Mucosa of descending colon (tissue), 3 donors: Measurements from ENCODE around the gene HEATR3. TPM values are rescaled to one million over a fixed set of nuclear protein-coding genes. Genes with fewer than 3 reads are reported as not detected.

Source experiments
- ATAC-seq: fragments of 200-7000 bp; cut with Tn5 transposase; one replicate; pipeline ENCODE4 v1.9.1; 2020; ENCODE audit warnings: mild to moderate bottlenecking, moderate library complexity
- DNase-seq, 3 donors: peaks; one replicate each; pipeline ENCODE4 v3.0.0-alpha.2; 2020
- H3K36me3 ChIP-seq: fragments of 200-600 bp; one replicate; pipeline ENCODE4 v1.8.0; 2021; ENCODE audit warnings: low read depth, mild to moderate bottlenecking
- H3K4me1 ChIP-seq: fragments of 200-600 bp; one replicate; pipeline ENCODE4 v1.8.0; 2021; ENCODE audit warnings: low read depth, mild to moderate bottlenecking
- H3K4me3 ChIP-seq: fragments of 200-600 bp; one replicate; pipeline ENCODE4 v1.8.0; 2021; ENCODE audit warnings: mild to moderate bottlenecking
- H3K9me3 ChIP-seq: fragments of 200-600 bp; one replicate; pipeline ENCODE4 v1.8.0; 2021; ENCODE audit warnings: mild to moderate bottlenecking
- intact Hi-C, 2 donors: fragments of 100-400 bp; cut with DNase I in 1 of 2; cut with micrococcal nuclease in 1 of 2; formaldehyde crosslinking; loops; one replicate each; pipeline versions ENCODE4 v1.11.0 to v1.11.1; 2022; cut with DNase I, micrococcal nuclease
- total RNA-seq, 3 donors: library from RNA; stranded (reverse); fragmentation: NEBNext Ultra II Directional in 2 of 3; extraction: Animal tissue kit (Norgen Biotek cat#: 25700) in 2 of 3; gene quantifications; one replicate each; pipeline versions ENCODE4 v1.2.1 to v1.2.4, GENCODE V29; 2021 to 2023
- TF ChIP-seq, protein P1 (sequence below): fragments of 200-600 bp; IDR thresholded peaks from one replicate; pipeline ENCODE4 v1.8.0; 2022; ENCODE audit warnings: antibody characterized with exemption, mild to moderate bottlenecking
- donor health status: DM: no; HTN: no; CAD: no; lungs with moderate emphysema.
- donor health status: DM: no; HTN: no; CAD: no.
- donor health status: DM: no; HTN: yes; CAD: no.

Gene HEATR3
- total RNA-seq, 3 donors from 2014 or later = 19.1 to 24.1 (median 22.1) TPM

DNA sequence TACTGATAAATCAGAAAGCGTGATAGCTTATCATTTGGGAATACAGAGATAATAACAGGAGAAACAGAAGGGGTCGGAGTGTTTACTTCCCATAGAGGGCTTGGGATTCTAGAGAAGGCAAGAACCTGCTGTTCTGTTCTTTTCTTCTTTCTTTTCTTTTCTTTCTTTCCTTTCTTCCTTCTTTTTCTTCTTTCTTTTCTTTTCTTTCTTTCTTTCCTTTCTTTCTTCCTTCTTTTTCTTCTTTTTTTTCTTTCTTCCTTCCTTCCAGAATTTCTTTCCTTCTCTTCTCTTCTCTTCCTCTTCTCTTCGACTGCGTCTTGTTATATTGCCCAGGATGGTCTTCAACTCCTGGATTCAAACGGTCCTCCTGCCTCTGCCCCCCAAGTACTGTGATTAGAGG is 22.4 kb upstream of the HEATR3 start:
- DNase-seq (no peak), ATAC-seq (no peak)
- peaks cover 9% of the 10 kb centered on the region for H3K4me1 ChIP-seq
- TF ChIP-seq, protein P1, sequence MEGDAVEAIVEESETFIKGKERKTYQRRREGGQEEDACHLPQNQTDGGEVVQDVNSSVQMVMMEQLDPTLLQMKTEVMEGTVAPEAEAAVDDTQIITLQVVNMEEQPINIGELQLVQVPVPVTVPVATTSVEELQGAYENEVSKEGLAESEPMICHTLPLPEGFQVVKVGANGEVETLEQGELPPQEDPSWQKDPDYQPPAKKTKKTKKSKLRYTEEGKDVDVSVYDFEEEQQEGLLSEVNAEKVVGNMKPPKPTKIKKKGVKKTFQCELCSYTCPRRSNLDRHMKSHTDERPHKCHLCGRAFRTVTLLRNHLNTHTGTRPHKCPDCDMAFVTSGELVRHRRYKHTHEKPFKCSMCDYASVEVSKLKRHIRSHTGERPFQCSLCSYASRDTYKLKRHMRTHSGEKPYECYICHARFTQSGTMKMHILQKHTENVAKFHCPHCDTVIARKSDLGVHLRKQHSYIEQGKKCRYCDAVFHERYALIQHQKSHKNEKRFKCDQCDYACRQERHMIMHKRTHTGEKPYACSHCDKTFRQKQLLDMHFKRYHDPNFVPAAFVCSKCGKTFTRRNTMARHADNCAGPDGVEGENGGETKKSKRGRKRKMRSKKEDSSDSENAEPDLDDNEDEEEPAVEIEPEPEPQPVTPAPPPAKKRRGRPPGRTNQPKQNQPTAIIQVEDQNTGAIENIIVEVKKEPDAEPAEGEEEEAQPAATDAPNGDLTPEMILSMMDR = no peak
- no peak overlapping the region for H3K4me3 ChIP-seq
- H3K9me3 ChIP-seq = no peaks in the 10 kb centered on the region
- H3K36me3 ChIP-seq = no peaks in the 10 kb centered on the region
- intact Hi-C loops = no loop called here

DNA sequence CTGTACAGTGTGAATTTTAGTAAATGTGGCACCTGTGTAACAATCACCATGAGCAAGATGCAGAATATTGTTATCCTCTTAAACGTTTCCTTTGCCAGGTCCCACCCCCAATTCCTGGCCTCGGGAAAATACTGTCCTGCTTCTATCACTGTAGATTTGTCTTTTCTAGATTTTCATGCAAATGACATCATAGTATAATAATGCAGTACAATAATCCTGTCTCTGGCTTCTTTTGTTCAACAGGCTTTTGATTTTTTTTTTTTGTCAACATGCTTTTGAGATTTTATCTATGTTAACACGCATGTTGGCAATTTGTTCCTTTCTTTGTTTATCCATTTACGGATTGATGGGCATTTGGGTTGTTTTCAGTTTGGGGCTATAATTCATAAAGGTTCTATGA is 20.4 kb upstream of the HEATR3 start:
- DNase-seq (no peak), ATAC-seq (no peak)
- intact Hi-C loops = no loop called here
- H3K9me3 ChIP-seq = no peaks in the 10 kb centered on the region
- TF ChIP-seq, protein P1 = no peak
- H3K36me3 ChIP-seq = no peaks in the 10 kb centered on the region
- H3K4me3 ChIP-seq = no peak overlapping the region
- no peaks in the 10 kb centered on the region for H3K4me1 ChIP-seq

DNA sequence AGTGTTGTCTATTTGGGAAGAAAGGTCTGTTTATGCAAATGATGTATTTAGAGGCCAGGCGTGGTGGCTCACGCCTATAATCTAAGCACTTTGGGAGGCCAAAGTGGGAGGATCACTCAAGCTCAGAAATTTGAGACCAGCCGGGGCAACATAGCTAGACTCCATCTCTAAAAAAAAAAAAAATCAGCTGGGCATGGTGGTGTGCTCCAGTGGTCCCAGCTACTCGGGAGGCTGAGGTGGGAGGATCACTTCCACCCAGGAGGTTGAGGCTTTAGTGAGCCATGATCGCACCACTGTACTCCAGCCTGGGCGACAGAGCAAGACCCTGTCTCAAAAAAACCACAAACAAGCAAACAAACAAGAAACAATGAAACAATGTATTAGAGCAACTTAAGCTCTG is 18.9 kb upstream of the HEATR3 start:
- intact Hi-C loops = no loop called here
- TF ChIP-seq, protein P1 = no peak
- DNase-seq (no peak), ATAC-seq (no peak)
- H3K4me1 ChIP-seq = no peaks in the 10 kb centered on the region
- H3K9me3 ChIP-seq = no peaks in the 10 kb centered on the region
- no peaks in the 10 kb centered on the region for H3K36me3 ChIP-seq
- no peak overlapping the region for H3K4me3 ChIP-seq

DNA sequence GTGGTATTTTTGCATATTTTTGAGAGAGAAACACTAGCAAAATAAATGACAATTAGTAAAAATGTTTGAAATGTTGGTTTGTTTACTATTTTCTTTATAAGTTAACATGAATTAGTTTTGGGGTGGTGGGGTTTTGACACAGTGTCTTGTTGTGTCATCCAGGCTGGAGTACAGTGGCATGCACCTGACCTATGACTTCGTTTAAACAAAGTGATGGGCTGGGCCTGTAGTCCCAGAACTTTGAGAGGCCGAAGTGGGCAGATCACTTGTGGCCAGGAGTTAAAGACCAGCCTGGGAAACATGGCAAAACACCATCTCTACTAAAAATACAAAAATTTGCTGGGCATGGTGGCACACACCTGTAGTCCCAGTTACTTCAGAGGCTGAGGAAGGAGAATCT is 17.9 kb upstream of the HEATR3 start:
- no peaks in the 10 kb centered on the region for H3K9me3 ChIP-seq
- DNase-seq (no peak), ATAC-seq (no peak)
- intact Hi-C loops = no loop called here
- TF ChIP-seq, protein P1 = no peak
- no peaks in the 10 kb centered on the region for H3K4me1 ChIP-seq
- H3K4me3 ChIP-seq = no peak overlapping the region
- no peaks in the 10 kb centered on the region for H3K36me3 ChIP-seq

GRCh38 chr16:50050802-50051201 is 15.0 kb upstream of the HEATR3 start:
- no peak for ATAC-seq
- no peaks in the 10 kb centered on the region for H3K4me1 ChIP-seq
- TF ChIP-seq, protein P1 = no peak
- no peak for DNase-seq
- intact Hi-C loops = no loop called here
- no peak overlapping the region for H3K4me3 ChIP-seq
- H3K36me3 ChIP-seq = no peaks in the 10 kb centered on the region
- no peaks in the 10 kb centered on the region for H3K9me3 ChIP-seq

GRCh38 chr16:50056226-50056625 is 9.5 kb upstream of the HEATR3 start:
- TF ChIP-seq, protein P1 = no peak
- ATAC-seq = no peak

More at GRCh38 chr16:50056226-50056625, 9.5 kb upstream of the HEATR3 start:
- DNase-seq = no peak
- Histone ChIP-seq H3K36me3 (no peaks in the 10 kb centered on the region), H3K9me3 (peaks cover 11% of the 10 kb centered on the region), H3K4me3 (no peak overlapping the region), H3K4me1 (no peaks in the 10 kb centered on the region)
- intact Hi-C loops = no loop called here
